ENCODE data around the gene OPN4.

The OPN4 gene

GRCh38 chr10:86705139-86705538 is 50.8 kb downstream of the OPN4 start:
- DNase-seq = no peak

DNA sequence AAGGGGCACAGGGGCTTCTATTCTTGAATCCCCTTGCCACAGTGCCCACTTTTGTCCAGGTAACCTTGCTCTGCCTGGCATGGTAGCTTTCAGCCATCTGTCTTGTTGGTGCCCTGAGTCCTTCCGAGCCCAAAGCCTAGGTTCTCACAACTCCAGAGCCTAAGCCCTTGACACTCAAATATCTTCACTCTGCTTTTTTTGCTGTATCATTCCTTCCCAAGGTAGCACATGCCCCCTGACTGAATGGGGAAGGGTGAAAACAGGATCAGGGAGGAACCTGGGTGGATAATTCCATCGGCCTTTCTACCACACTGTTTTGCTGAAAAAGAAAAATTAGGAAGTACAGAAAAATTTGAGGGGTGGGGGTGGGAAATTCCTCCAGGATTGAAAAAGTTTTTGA is 51.6 kb downstream of the OPN4 start:
- DNase-seq = no peak

- no peak for DNase-seq
These were observed 52.1 kb downstream of the OPN4 start for GRCh38 chr10:86706401-86706841.

DNA sequence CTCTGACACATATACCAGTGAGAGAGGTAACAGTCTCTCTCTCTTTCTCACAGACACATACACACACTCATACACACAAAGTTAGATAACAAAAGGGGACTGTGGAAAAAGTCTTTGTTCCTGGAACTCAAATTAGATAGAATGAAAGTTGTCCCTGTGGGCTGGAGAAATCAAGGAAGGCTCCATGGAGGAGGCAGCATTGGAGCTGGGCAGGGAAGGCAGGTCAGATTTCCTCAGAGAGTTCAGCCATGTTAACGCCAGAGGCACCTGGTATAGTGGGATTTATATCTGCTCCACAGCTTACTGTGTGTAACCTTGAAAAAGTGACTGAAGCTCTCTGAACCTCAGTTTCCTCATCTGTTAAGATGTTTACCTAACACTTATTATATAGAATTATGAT is 52.6 kb downstream of the OPN4 start:
- no peak for DNase-seq

DNA sequence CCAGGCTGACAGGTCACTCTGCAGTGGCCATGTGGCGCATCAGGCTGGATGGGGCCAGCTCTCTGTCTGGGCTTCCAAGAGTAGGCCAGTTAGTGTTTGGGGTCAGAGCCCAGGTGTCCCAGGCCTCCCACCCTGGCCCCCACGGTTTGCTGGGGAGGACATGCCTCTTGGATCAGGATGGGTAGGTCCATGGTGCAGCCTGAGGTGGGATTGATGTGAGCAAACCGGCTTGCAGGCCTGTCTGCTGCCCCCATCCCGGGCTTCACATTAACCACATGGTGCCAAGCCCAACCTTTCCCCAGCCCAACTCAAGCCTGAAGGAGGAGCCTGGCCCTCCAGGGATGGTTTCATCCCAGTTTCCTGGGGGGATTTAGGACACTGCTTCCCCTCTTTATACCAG is 53.2 kb downstream of the OPN4 start:
- no peak for DNase-seq

GRCh38 chr10:86708068-86708782 is 53.9 kb downstream of the OPN4 start:
- DNase-seq = no peak

DNA sequence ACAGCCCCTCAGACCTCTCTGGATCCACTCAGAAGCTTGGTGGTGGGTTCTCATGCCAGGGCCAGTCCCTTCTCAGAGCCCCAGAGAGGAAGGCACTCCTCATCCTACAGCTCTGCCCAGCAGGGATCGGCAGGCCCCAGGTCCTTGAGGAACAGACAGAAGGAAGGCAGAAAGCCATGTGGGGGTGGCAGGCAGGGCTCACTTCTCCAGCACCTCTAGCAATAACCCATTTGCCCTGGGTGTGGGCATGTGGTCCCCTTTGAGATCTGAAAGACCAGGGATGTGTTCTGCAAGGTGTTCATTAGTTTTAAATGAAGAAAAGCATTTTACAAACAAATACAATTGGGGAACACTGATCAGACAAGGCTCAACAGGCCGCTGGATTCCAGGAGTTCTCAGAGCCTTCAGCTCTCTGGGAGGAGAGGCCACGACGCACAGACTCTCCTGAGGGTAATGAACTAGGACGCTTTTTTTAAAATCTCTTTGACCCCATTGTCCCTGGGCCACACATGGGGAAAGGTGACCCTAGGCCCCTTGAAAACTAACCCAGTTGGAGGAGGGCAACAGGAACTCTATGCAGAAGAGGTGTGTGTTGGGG is 54.5 kb downstream of the OPN4 start:
- DNase-seq = no peak

DNA sequence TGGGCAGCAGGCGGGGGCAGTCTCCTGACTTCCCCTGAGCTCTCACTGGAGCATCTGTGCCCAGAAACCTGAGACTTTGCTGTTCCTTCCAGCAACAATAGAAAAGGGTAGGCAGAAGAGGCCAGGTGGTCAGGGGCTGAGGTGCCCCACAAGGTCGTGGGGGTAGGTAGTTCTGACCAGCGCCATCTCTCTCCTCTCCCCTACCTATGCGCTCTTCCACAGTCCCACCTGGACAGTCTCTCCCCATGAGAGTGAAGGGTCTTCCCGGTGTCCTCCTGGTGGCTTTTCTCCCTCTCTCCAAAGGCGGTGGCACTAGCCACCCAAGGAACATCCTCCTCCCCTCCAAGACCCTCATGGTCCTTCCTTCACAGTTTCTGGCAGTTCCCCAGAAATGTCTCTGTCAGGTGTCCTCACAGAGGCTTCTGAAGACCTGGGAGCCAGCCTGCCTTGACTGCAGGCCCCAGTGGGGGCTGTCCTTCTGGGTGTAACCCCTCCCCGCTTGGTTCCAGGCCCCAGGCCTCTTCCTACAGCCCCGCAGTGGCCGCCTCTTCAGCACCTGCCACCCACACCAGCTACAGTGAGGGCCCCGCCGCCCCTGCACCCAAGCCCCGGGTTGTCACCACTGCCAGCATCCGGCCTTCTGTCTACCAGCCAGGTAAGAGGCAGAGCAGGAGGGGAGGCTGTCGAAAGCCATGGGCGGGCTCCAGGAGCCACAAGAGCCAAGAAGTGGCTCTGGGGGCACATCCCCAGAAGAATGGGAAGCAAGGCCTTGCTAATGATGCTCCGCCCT is 55.2 kb downstream of the OPN4 start:
- DNase-seq = no peak

DNA sequence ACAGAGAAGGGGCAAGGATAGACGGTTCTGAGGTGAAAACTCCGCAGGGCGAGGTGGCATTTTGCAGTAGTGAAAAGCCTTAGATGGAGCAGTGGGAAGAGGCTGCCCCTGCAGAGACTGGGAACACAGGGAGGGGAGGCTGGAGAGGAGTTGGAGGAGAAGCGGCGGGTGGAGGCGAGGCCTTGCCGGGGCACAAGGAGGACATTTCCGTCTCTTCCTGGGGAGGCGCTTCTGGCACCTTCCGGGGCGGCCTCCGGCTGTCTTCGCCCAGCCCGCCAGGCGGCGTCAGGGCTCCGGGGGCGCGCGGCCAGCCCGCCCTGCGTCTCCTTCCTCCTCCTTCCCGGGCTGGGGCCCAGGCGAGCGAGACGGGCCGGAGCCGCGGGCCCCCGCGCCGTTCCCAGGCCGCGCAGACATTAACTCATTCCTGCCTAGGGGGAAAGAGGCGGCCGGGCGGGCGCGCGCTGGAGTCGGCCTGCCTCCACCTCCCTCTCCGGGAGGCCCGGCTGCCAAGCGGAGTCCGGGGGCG is 56.7 kb downstream of the OPN4 start:
- peak; percentile 87 to 88 for DNase-seq

GRCh38 chr10:86711513-86712316 is 57.4 kb downstream of the OPN4 start:
- DNase-seq = peak in 1 of 2 donors; percentile 60

DNA sequence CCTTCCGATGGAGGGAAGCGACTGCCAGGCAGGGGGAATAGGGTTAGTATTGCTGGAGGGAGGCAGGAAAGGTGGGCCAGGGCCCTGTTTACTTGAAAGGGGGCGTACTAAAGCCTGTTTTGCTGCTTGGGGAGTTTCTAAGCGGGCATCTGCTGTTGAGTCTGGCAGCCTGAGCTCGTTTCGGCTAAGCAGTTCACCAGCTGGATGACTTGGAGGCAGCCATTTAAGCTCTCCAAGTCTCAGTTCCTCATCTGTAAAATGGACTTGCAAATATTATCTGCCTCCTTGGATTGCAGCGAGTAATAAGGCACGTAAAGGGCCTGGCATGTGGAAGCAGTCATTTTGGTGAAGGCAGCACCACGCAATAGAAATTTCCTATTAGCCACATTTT is 58.0 kb downstream of the OPN4 start:
- peak in 1 of 2 donors; percentile 24 for DNase-seq

- no peak for DNase-seq
These were observed 60.9 kb downstream of the OPN4 start for GRCh38 chr10:86715156-86715795.

- DNase-seq = no peak
These were observed 61.5 kb downstream of the OPN4 start for GRCh38 chr10:86715836-86716235.

All from CD4-positive, alpha-beta T cell treated with Interleukin-1 beta for 1 hour (primary cell).